Measurements from ENCODE around the gene ZNF555. TPM values are rescaled to one million over a fixed set of nuclear protein-coding genes. Genes with fewer than 3 reads are reported as not detected.
"Not testable (repeated sequence)": the region's sequence is repeated elsewhere in the genome, so short reads cannot be mapped to it uniquely, and the experiment has no call there.

The ZNF555 gene
- total and polyA plus RNA-seq, 7 donors = 0.92 to 10.3 (median 4.3) TPM

DNA sequence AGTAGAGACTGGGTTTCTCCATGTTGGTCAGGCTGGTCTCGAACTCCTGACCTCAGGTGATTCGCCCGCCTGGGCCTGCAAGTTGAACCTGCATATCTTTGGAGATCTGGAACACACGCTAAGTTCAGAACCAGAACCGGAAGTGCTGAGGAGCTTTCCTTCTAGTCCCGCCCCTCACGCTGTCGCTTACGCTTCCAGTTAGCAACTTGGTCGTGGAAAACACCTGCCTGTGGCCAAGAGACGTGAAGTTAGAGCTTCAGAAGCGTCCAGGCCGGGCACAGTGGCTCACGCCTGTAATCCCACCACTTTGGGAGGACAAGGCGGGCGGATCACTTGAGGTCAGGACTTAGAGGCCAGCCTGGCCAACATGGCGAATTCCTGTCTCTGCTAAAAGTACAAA lies 44.5 kb downstream of the ZNF555 start:
- DNase-seq = no peak

DNA sequence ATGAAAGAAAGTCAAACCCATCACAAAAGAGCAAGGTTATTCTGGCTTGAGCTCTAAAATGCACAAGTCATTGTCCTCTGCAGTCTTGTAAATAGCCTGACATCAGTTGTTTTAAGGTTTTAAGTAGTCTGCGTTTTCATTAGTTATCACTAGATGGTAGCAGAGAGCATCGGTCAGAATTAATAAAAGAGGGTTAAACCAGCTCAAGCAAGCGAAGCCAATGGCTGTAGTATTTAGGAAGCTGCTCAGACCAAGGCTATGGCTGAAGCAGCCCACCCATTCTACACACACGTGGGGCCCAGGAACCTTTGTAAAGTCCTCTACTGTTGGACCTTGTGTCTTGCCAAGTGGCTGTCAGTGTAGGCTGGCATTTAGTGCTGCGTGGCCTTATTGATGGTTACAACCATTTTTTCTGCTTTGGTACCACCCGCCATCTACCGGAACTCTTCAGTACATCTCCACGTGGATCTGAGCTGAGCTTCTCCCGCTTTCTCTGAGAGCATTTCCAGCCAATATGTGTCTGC lies 46.2 kb downstream of the ZNF555 start:
- 24 to 32% methylated on average over 9 of the region's 9 CpGs for WGBS, 2 donors
- Histone ChIP-seq H3K4me1 (peaks cover 0 to 4% (median 0%) of the 10 kb centered on the region in 4 donors), H3K27ac (peak overlapping the region in 1 of 4 donors; percentile 11), H3K4me3 (no peak overlapping the region), H3K27me3 (no peaks in the 10 kb centered on the region), H3K36me3 (no peaks in the 10 kb centered on the region), H3K9me3 (no peaks in the 10 kb centered on the region)
- DNase-seq = no peak
- TF ChIP-seq, protein P1, sequence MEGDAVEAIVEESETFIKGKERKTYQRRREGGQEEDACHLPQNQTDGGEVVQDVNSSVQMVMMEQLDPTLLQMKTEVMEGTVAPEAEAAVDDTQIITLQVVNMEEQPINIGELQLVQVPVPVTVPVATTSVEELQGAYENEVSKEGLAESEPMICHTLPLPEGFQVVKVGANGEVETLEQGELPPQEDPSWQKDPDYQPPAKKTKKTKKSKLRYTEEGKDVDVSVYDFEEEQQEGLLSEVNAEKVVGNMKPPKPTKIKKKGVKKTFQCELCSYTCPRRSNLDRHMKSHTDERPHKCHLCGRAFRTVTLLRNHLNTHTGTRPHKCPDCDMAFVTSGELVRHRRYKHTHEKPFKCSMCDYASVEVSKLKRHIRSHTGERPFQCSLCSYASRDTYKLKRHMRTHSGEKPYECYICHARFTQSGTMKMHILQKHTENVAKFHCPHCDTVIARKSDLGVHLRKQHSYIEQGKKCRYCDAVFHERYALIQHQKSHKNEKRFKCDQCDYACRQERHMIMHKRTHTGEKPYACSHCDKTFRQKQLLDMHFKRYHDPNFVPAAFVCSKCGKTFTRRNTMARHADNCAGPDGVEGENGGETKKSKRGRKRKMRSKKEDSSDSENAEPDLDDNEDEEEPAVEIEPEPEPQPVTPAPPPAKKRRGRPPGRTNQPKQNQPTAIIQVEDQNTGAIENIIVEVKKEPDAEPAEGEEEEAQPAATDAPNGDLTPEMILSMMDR (IDR thresholded peaks at IDR 0.05) = peak in 3 of 4 experiments; percentile 43 to 69 (median 59)
- no peak for TF ChIP-seq EP300 (IDR thresholded peaks at IDR 0.05)
- intact Hi-C loops (cut with DNase I) = loop anchor here (2.0 kb wide), 2 partner anchors 63 to 275 kb away; no protein-coding TSS in a partner anchor

More for the DNA sequence above, 44.5 kb downstream of the ZNF555 start:
- Histone ChIP-seq H3K27me3 (no peaks in the 10 kb centered on the region), H3K4me3 (no peak overlapping the region), H3K27ac (no peak overlapping the region), H3K4me1 (peaks cover 0 to 4% (median 0%) of the 10 kb centered on the region in 4 donors), H3K9me3 (no peaks in the 10 kb centered on the region), H3K36me3 (no peaks in the 10 kb centered on the region)
- no peak for TF ChIP-seq POLR2AphosphoS5 (IDR thresholded peaks at IDR 0.05)
- TF ChIP-seq, protein P1 (IDR thresholded peaks at IDR 0.05) = no peak
- TF ChIP-seq POLR2A (IDR thresholded peaks at IDR 0.05) = no peak
- no peak for TF ChIP-seq EP300 (IDR thresholded peaks at IDR 0.05)
- 86 to 90% methylated on average over 17 of the region's 17 CpGs for WGBS, 2 donors
- intact Hi-C loops (cut with DNase I) = loop anchor here (2.0 kb wide), 2 partner anchors 65 to 277 kb away; no protein-coding TSS in a partner anchor

DNA sequence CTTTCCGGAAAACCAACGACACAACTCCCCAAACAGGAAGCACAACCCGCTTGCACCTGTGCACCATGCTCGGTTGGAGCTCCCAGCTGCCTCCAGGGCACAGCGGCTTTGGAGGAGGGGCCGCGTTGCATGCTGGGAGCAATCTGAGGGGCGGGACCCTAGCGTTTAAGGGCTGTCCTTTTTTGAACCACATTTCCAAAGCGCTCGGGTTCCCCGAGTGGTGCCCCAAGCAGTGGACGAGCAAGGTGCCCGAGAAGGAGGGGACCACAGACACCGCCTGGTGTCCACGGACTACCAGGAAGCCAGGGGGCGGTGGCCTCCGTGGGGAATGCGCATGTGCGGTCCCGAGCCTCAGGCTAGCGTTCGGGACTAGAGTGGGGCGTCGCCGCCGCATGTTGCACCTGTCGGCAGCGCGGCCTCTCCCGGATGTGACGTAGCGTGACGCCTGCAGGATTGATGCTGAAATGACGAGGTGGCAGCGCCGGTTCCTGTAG lies 47.5 kb downstream of the ZNF555 start:
- intact Hi-C loops (cut with DNase I) = no loop called here
- Histone ChIP-seq H3K27me3 (no peaks in the 10 kb centered on the region), H3K4me3 (peak overlapping the region in 2 of 4 donors; percentile 34 to 38), H3K4me1 (peaks cover 0 to 4% (median 0%) of the 10 kb centered on the region in 4 donors), H3K9me3 (no peaks in the 10 kb centered on the region), H3K27ac (peak overlapping the region in 1 of 4 donors; percentile 37), H3K36me3 (no peaks in the 10 kb centered on the region)
- TF ChIP-seq POLR2A (IDR thresholded peaks at IDR 0.05) = no peak
- TF ChIP-seq EP300 (IDR thresholded peaks at IDR 0.05) = no peak
- TF ChIP-seq POLR2AphosphoS5 (IDR thresholded peaks at IDR 0.05) = no peak
- TF ChIP-seq, protein P1 (IDR thresholded peaks at IDR 0.05) = no peak
- WGBS, 2 donors = 69 to 70% methylated on average over 37 of the region's 37 CpGs
- no peak for DNase-seq

DNA sequence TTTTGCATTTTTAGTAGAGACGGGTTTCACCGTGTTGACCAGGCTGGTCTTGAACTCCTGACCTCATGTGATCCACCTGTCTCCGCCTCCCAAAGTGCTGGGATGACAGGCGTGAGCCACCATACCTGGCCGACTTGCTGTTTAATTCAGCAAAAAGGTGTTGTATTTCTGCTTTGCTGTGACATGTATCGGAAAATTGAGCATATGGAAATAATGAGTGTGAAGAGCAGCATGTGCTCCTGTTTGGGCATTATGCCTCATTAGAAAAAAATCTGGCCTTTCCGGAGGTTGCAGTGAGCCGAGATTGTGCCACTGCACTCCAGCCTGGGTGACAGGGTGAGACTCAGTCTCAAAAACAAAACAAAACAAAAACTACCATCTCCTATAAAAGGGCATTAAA lies 49.3 kb downstream of the ZNF555 start:
- H3K9me3 ChIP-seq; H3K36me3 ChIP-seq; DNase-seq; intact Hi-C loops (cut with DNase I); H3K4me3 ChIP-seq; H3K4me1 ChIP-seq; H3K27me3 ChIP-seq; H3K27ac ChIP-seq: not testable (repeated sequence)
- WGBS, 2 donors = 77 to 88% methylated on average over 8 of the region's 8 CpGs

DNA sequence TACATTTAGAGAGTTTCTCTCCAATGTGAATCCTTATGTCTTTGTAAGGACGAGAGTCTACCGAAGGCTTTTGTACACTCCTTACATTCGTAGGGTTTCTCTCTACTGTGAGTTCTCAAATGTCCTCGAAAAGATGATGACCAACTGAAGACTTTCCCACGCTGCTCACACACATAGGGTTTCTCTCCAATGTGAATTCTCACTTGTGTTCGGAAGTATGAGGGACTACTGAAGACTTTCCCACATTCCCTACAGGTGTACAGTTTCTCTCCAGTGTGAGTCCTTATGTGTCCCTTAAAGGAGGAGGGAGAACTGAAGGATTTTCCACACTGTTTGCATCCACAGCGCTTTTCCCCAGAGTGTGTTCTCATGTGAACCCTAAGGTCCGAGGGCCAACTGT lies 55.4 kb downstream of the ZNF555 start:
- no peak for DNase-seq
- 81 to 82% methylated on average over 8 of the region's 8 CpGs for WGBS, 2 donors
- Histone ChIP-seq H3K27me3 (no peaks in the 10 kb centered on the region), H3K36me3 (no peaks in the 10 kb centered on the region), H3K4me3 (no peak overlapping the region), H3K27ac (no peak overlapping the region), H3K4me1 (peaks cover 0 to 9% (median 6%) of the 10 kb centered on the region in 4 donors), H3K9me3 (peaks cover 0 to 5% (median 0%) of the 10 kb centered on the region in 4 donors)
- TF ChIP-seq, protein P1 (IDR thresholded peaks at IDR 0.05) = no peak
- intact Hi-C loops (cut with DNase I) = no loop called here

All from sigmoid colon (tissue), 7 donors.